Endodermal cell (in vitro differentiated cells): ENCODE measurements around the gene DIPK1A. TPM values are rescaled to one million over a fixed set of nuclear protein-coding genes. Genes with fewer than 3 reads are reported as not detected.

Experiments used
- DNase-seq: peaks from one replicate; pipeline ENCODE4 v3.0.0-alpha.2; 2017
- H3K27ac ChIP-seq: 2 replicates; pipeline ENCODE4 v1.5.1; 2013; ENCODE audit warnings: mild to moderate bottlenecking, low read depth, low read length, moderate library complexity
- H3K27me3 ChIP-seq: 2 replicates; pipeline ENCODE4 v1.6.1; 2013; ENCODE audit warnings: mild to moderate bottlenecking, low read length, moderate library complexity; ENCODE audit not compliant: insufficient read depth, control insufficient read depth, poor library complexity, severe bottlenecking
- H3K36me3 ChIP-seq: 2 replicates; pipeline ENCODE4 v1.7.0; 2013; ENCODE audit warnings: mild to moderate bottlenecking, low read length, moderate library complexity; ENCODE audit not compliant: control insufficient read depth, insufficient read depth
- H3K4me1 ChIP-seq: one replicate; pipeline ENCODE4 v1.7.0; 2013; ENCODE audit warnings: low read length; ENCODE audit not compliant: control insufficient read depth, insufficient read depth
- H3K4me3 ChIP-seq: 2 replicates; pipeline ENCODE4 v1.5.1; 2013; ENCODE audit warnings: mild to moderate bottlenecking, low read length, moderate library complexity
- H3K9ac ChIP-seq: 2 replicates; pipeline ENCODE4 v1.6.1; 2013; ENCODE audit warnings: mild to moderate bottlenecking, low read length, moderate library complexity; ENCODE audit not compliant: poor library complexity, severe bottlenecking; ENCODE audit errors: extremely low read depth
- H3K9me3 ChIP-seq: 2 replicates; pipeline ENCODE4 v1.6.1; 2013; ENCODE audit warnings: mild to moderate bottlenecking, low read length, moderate library complexity; ENCODE audit not compliant: control insufficient read depth
- H3K27ac Mint-ChIP-seq: 2 replicates; pipeline ENCODE4 v1.8.0; 2020; ENCODE audit warnings: mixed read lengths
- H3K27me3 Mint-ChIP-seq: 2 replicates; pipeline ENCODE4 v1.8.0; 2021; ENCODE audit warnings: mild to moderate bottlenecking, mixed read lengths; ENCODE audit not compliant: insufficient read depth
- H3K36me3 Mint-ChIP-seq: 2 replicates; pipeline ENCODE4 v1.8.0; 2020; ENCODE audit warnings: low read depth, mixed read lengths
- H3K4me1 Mint-ChIP-seq: 2 replicates; pipeline ENCODE4 v1.8.0; 2020; ENCODE audit warnings: mixed read lengths
- H3K4me3 Mint-ChIP-seq: 2 replicates; pipeline ENCODE4 v1.8.0; 2020; ENCODE audit warnings: mild to moderate bottlenecking, moderate library complexity, mixed read lengths
- H3K9me3 Mint-ChIP-seq: 2 replicates; pipeline ENCODE4 v1.8.0; 2020; ENCODE audit warnings: mild to moderate bottlenecking, mixed read lengths
- CTCF ChIP-seq: fragments of 200-600 bp; sonication (generic); conservative IDR thresholded peaks from 2 replicates; pipeline ENCODE4 v1.5.0; 2021; ENCODE audit warnings: antibody characterized with exemption, mild to moderate bottlenecking
- WGBS, 2 experiments: methylation state at CpG; one replicate each; pipeline versions ENCODE4 v1.1.5 to v1.1.7; 2013; ENCODE audit warnings: missing lambda C conversion rate in 2 of 2, mixed read lengths in 1 of 2; ENCODE audit not compliant: insufficient coverage in 1 of 2, insufficient read length in 1 of 2; 5-methylcytosine and 5-hydroxymethylcytosine counted together
- total RNA-seq, 2 donors: library from RNA; stranded (reverse); fragmentation: NEBNext Ultra II Directional in 1 of 2; extraction: Animal tissue kit (Norgen Biotek cat#: 25700) in 1 of 2; gene quantifications; 2 replicates in 1 of 2; 3 replicates in 1 of 2; pipeline ENCODE4 v1.2.1, GENCODE V29; 2021

The DIPK1A gene
- total RNA-seq, 2 donors from 2014 or later: 4.0 to 6.6 TPM

- no peaks in the 10 kb centered on the region for H3K9me3 Mint-ChIP-seq
- Histone ChIP-seq H3K9me3 (no peaks in the 10 kb centered on the region), H3K27me3 (no peaks in the 10 kb centered on the region), H3K4me1 (no peaks in the 10 kb centered on the region), H3K9ac (no peak overlapping the region), H3K4me3 (no peak overlapping the region), H3K36me3 (no peaks in the 10 kb centered on the region), H3K27ac (no peak overlapping the region)
- H3K4me1 Mint-ChIP-seq: peaks cover 13% of the 10 kb centered on the region
- H3K36me3 Mint-ChIP-seq: no peaks in the 10 kb centered on the region
- no peak for DNase-seq
- no peak for TF ChIP-seq CTCF
- no peak overlapping the region for H3K27ac Mint-ChIP-seq
- H3K27me3 Mint-ChIP-seq: no peaks in the 10 kb centered on the region
- 85 to 91% methylated on average over 2 to 3 of the region's 3 CpGs for WGBS, 2 experiments
- no peak overlapping the region for H3K4me3 Mint-ChIP-seq
Observed at GRCh38 chr1:92969517-92969916, 8.3 kb upstream of the DIPK1A start.

DNA sequence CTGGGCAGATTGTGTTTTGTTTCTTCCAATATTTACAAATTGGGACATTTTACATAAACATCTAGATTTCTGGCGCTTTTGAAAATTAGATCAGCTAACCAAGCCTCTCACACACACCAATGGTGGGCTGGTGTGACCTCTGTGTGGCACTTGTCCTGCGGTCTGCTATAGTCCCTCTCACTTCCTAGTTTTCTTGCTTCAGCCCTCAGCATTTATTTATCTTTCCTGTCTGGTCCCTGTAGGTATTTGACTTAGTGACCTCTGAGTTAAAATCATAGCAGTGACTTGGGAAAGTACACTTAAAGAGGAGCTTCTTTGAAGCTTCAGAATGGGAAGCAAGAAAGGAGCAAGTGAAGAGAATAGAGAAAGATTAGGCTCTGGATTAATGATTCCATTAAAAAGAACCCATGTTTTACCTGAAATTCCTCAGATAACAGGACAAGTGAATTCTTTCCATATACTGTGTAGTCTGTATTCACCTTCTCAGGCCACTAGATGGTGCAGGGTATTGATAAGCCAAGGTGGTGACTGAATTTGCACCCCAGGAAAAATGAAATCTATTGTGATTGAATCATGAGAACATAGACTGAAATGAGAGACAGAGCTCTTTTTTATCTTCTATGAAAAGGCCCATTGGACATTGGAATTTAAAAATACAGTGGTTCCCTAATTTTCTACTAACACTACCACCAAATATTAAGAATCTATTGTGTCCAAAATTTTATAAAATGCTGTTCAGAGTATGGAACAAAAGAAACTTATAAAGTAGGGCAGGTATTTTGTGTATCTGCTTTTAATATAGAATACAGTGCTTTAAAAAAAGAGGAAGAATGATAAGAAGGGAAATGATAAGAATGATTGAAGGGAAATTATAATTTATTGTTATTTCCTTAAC is 7.1 kb upstream of the DIPK1A start:
- H3K4me3 Mint-ChIP-seq: no peak overlapping the region
- peaks cover 13% of the 10 kb centered on the region for H3K4me1 Mint-ChIP-seq
- Histone ChIP-seq H3K27me3 (no peaks in the 10 kb centered on the region), H3K4me3 (no peak overlapping the region), H3K27ac (no peak overlapping the region), H3K9me3 (no peaks in the 10 kb centered on the region), H3K36me3 (no peaks in the 10 kb centered on the region), H3K4me1 (no peaks in the 10 kb centered on the region), H3K9ac (no peak overlapping the region)
- DNase-seq: no peak
- H3K27me3 Mint-ChIP-seq: no peaks in the 10 kb centered on the region
- H3K9me3 Mint-ChIP-seq: no peaks in the 10 kb centered on the region
- 74 to 83% methylated on average over 2 of the region's 2 CpGs for WGBS, 2 experiments
- TF ChIP-seq CTCF: peak; percentile 79
- no peak overlapping the region for H3K27ac Mint-ChIP-seq
- no peaks in the 10 kb centered on the region for H3K36me3 Mint-ChIP-seq

GRCh38 chr1:92964998-92965397 is 3.7 kb upstream of the DIPK1A start:
- H3K36me3 ChIP-seq: no peaks in the 10 kb centered on the region
- Mint-ChIP-seq H3K4me1 (peaks cover 14% of the 10 kb centered on the region), H3K36me3 (no peaks in the 10 kb centered on the region), H3K27me3 (peaks cover 6% of the 10 kb centered on the region), H3K4me3 (no peak overlapping the region), H3K9me3 (no peaks in the 10 kb centered on the region), H3K27ac (no peak overlapping the region)
- no peak overlapping the region for H3K9ac ChIP-seq
- H3K27me3 ChIP-seq: no peaks in the 10 kb centered on the region
- no peaks in the 10 kb centered on the region for H3K9me3 ChIP-seq
- WGBS, 2 experiments: 89% methylated on average over 3 of the region's 3 CpGs; no CpG with 5 or more reads in 1 of the 2 experiments
- DNase-seq: no peak
- no peaks in the 10 kb centered on the region for H3K4me1 ChIP-seq
- H3K27ac ChIP-seq: no peak overlapping the region
- TF ChIP-seq CTCF: no peak
- no peak overlapping the region for H3K4me3 ChIP-seq
